HL-60/S4 treated with retinoic acid at 250 ng/mL for 4 days and 3 days (cell line): ENCODE measurements around the gene B9D1.

Experiments
- in situ Hi-C: fragments of 300-500 bp; cut with MboI; formaldehyde crosslinking; loops from 2 replicates; pipeline ENCODE4 v1.7.0; 2022; ENCODE audit warnings: low sequenced_read_pairs

B9D1 gene

GRCh38 chr17:19341641-19342610 is 20.6 kb downstream of the B9D1 start:
- in situ Hi-C loops, result no loop called here

GRCh38 chr17:19341211-19341631 is 21.3 kb downstream of the B9D1 start:
- in situ Hi-C loops, result no loop called here

- in situ Hi-C loops, result no loop called here
Observed at GRCh38 chr17:19339341-19339815, 23.1 kb downstream of the B9D1 start.

- in situ Hi-C loops, result no loop called here
Observed at GRCh38 chr17:19338031-19338990, 24.2 kb downstream of the B9D1 start.

- in situ Hi-C loops, result no loop called here
Observed at GRCh38 chr17:19337712-19338023, 24.9 kb downstream of the B9D1 start.

- in situ Hi-C loops, result no loop called here
Observed at GRCh38 chr17:19336938-19337711, 25.4 kb downstream of the B9D1 start.

- in situ Hi-C loops, result no loop called here
Observed at GRCh38 chr17:19335951-19336631, 26.4 kb downstream of the B9D1 start.

- in situ Hi-C loops, result no loop called here
Observed at GRCh38 chr17:19334331-19334730, 28.2 kb downstream of the B9D1 start.

GRCh38 chr17:19333736-19334290 is 28.7 kb downstream of the B9D1 start:
- in situ Hi-C loops, result no loop called here

GRCh38 chr17:19333132-19333440 is 29.4 kb downstream of the B9D1 start:
- in situ Hi-C loops, result no loop called here

- in situ Hi-C loops, result no loop called here
Observed at GRCh38 chr17:19332371-19333131, 30.0 kb downstream of the B9D1 start.

- in situ Hi-C loops, result no loop called here
Observed at GRCh38 chr17:19331543-19332245, 30.8 kb downstream of the B9D1 start.

GRCh38 chr17:19331134-19331533 is 31.4 kb downstream of the B9D1 start:
- in situ Hi-C loops, result no loop called here

GRCh38 chr17:19330271-19330670 is 32.3 kb downstream of the B9D1 start:
- in situ Hi-C loops, result no loop called here

- in situ Hi-C loops, result no loop called here
Observed at GRCh38 chr17:19329839-19330238, 32.7 kb downstream of the B9D1 start.

GRCh38 chr17:19329136-19329535 is 33.4 kb downstream of the B9D1 start:
- in situ Hi-C loops, result no loop called here

- in situ Hi-C loops, result no loop called here
Observed at GRCh38 chr17:19328441-19329061, 34.0 kb downstream of the B9D1 start.
